Uterus (tissue), 2 donors: Measurements from ENCODE around the gene ZNF786.

Source experiments
- POLR2A ChIP-seq, 2 donors: fragments of 450-650 bp; IDR thresholded peaks; one replicate each; pipeline ENCODE4 v1.6.1; 2016; ENCODE audit warnings: antibody characterized with exemption in 2 of 2, mild to moderate bottlenecking in 1 of 2, moderate library complexity in 1 of 2
- TF ChIP-seq, protein P1 (sequence below), 4 experiments: fragments of 200-600 bp in 2 of 4; fragments of 450-650 bp in 2 of 4; sonication (generic) in 2 of 4; IDR thresholded peaks; one replicate each; pipeline ENCODE4 v1.5.1; 2016 to 2019; ENCODE audit warnings: antibody characterized with exemption in 4 of 4, mild to moderate bottlenecking in 2 of 4, moderate library complexity in 1 of 4

DNA sequence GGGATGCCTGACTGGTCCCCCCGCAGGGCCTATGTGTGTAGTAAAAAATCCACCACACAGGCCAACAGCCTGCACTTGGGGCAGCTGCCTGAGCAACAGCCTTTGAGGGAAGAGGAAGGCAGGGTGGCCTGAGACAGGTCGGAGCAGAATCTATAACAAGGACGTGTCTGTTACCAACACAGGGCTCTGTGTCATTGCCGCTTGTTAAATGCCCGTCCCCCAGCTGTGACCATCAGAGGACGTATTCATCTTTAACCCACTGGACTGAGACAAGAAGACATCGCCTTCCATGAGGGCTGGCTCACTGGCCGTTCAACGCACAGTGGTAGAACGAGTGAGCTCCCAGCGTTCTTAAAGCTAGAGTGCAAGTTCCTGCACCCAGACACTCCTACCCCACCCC lies 70.0 kb downstream of the ZNF786 start:
- TF ChIP-seq, protein P1, sequence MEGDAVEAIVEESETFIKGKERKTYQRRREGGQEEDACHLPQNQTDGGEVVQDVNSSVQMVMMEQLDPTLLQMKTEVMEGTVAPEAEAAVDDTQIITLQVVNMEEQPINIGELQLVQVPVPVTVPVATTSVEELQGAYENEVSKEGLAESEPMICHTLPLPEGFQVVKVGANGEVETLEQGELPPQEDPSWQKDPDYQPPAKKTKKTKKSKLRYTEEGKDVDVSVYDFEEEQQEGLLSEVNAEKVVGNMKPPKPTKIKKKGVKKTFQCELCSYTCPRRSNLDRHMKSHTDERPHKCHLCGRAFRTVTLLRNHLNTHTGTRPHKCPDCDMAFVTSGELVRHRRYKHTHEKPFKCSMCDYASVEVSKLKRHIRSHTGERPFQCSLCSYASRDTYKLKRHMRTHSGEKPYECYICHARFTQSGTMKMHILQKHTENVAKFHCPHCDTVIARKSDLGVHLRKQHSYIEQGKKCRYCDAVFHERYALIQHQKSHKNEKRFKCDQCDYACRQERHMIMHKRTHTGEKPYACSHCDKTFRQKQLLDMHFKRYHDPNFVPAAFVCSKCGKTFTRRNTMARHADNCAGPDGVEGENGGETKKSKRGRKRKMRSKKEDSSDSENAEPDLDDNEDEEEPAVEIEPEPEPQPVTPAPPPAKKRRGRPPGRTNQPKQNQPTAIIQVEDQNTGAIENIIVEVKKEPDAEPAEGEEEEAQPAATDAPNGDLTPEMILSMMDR (IDR thresholded peaks at IDR 0.05) = no peak
- TF ChIP-seq POLR2A (IDR thresholded peaks at IDR 0.05) = no peak
